Spleen (tissue), 3 donors: ENCODE measurements around the gene NXPH4.

Experiments
- POLR2A ChIP-seq, 3 donors: fragments of 450-650 bp; IDR thresholded peaks; one replicate each; pipeline ENCODE4 v1.5.1; 2017; ENCODE audit warnings: antibody characterized with exemption in 3 of 3, mild to moderate bottlenecking in 1 of 3
- POLR2AphosphoS5 ChIP-seq, 3 donors: sonication (generic); formaldehyde crosslinking; IDR thresholded peaks; one replicate each; pipeline ENCODE4 v1.5.1; 2017; ENCODE audit warnings: antibody characterized with exemption in 3 of 3

GRCh38 chr12:57272337-57273151 is 56.0 kb downstream of the NXPH4 start:
- no peak for TF ChIP-seq POLR2AphosphoS5 (IDR thresholded peaks at IDR 0.05)
- TF ChIP-seq POLR2A (IDR thresholded peaks at IDR 0.05) = no peak
